GM12891 (cell line): ENCODE data around the gene UBAP1L.

Source experiments
- POLR2A ChIP-seq: IDR thresholded peaks from 2 replicates; pipeline ENCODE4 v1.6.1; 2011; ENCODE audit warnings: low read depth, low read length, control low read depth
- POLR2AphosphoS5 ChIP-seq: IDR thresholded peaks from 2 replicates; pipeline ENCODE4 v1.6.1; 2011; ENCODE audit warnings: low read depth, low read length, control low read depth
- TAF1 ChIP-seq: IDR thresholded peaks from 2 replicates; pipeline ENCODE4 v1.6.1; 2011; ENCODE audit warnings: low read depth, low read length, control low read depth

GRCh38 chr15:65085990-65086679 lies 28.9 kb downstream of the UBAP1L start:
- no peak for TF ChIP-seq POLR2A
- no peak for TF ChIP-seq TAF1
- TF ChIP-seq POLR2AphosphoS5 = no peak
